ENCODE data around the gene OR52B4.
"Not testable (repeated sequence)": the region's sequence is repeated elsewhere in the genome, so short reads cannot be mapped to it uniquely, and the experiment has no call there.

OR52B4 gene

DNA sequence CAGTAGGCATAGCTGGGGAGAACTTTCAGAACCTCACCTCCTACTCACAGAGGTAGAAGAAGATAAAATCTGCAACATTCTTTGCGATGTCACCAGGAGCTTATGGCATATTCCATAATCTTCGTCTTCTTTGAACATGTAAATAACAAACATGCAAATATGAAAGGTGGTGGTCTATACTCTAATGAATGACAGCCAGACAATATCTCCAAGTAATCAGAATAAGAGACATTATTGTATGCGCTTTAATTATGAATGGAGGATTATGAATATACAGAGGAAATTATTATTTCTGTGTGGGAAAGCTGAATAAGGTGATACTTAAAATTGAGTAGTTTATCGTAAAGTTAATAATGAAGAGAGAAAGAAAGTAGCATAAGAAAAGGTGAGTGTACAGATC is at the start of gene OR52B4:
TSS of gene OR52B4 (minus strand) at position 101 of the 400 bp plus-strand sequence. CDS start at position 10, 91 bp downstream.
- Histone ChIP-seq H3K4me1 (ENCODE audit: insufficient read depth, low read length) (no peaks in the 10 kb centered on the region), H3K9me3 (ENCODE audit: insufficient read depth, low read length, severe bottlenecking) (no peaks in the 10 kb centered on the region), H3K36me3 (ENCODE audit: insufficient read depth, low read length) (no peaks in the 10 kb centered on the region), H3K4me2 (ENCODE audit: insufficient read depth, low read length) (no peak within 1 kb of the TSS), H3K9ac (ENCODE audit: low read depth, low read length) (no peak within 1 kb of the TSS), H2AFZ (ENCODE audit: low read depth, low read length) (no peak within 1 kb of the TSS), H3K79me2 (ENCODE audit: insufficient read depth, low read length) (no peaks in the 10 kb centered on the region), H3K27ac (ENCODE audit: low read length) (no peak within 1 kb of the TSS), H3K4me3 (ENCODE audit: low read depth in 1 of 2, low read length in 2 of 2) (no peak within 1 kb of the TSS), H3K27me3 (ENCODE audit: insufficient read depth, low read length, poor library complexity) (peaks cover 17% of the 10 kb centered on the region), H4K20me1 (ENCODE audit: insufficient read depth, low read length) (no peaks in the 10 kb centered on the region)
- TF ChIP-seq EZH2 (IDR thresholded peaks at IDR 0.05; ENCODE audit: borderline replicate concordance, low read depth, low read length, severe bottlenecking): no peak
- TF ChIP-seq, protein P1, sequence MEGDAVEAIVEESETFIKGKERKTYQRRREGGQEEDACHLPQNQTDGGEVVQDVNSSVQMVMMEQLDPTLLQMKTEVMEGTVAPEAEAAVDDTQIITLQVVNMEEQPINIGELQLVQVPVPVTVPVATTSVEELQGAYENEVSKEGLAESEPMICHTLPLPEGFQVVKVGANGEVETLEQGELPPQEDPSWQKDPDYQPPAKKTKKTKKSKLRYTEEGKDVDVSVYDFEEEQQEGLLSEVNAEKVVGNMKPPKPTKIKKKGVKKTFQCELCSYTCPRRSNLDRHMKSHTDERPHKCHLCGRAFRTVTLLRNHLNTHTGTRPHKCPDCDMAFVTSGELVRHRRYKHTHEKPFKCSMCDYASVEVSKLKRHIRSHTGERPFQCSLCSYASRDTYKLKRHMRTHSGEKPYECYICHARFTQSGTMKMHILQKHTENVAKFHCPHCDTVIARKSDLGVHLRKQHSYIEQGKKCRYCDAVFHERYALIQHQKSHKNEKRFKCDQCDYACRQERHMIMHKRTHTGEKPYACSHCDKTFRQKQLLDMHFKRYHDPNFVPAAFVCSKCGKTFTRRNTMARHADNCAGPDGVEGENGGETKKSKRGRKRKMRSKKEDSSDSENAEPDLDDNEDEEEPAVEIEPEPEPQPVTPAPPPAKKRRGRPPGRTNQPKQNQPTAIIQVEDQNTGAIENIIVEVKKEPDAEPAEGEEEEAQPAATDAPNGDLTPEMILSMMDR (IDR thresholded peaks at IDR 0.05; ENCODE audit: borderline replicate concordance, extremely low read depth, low read length, poor library complexity, severe bottlenecking): no peak
- ATAC-seq (ENCODE audit: insufficient read depth, low read depth): no peak
- no peak for DNase-seq

- no peak overlapping the region for H3K4me2 ChIP-seq (ENCODE audit: insufficient read depth, low read length)
- no peaks in the 10 kb centered on the region for H3K4me1 ChIP-seq (ENCODE audit: insufficient read depth, low read length)
- no peak for DNase-seq
Measured at GRCh38 chr11:4416816-4417215, 48.6 kb upstream of the OR52B4 start.

DNA sequence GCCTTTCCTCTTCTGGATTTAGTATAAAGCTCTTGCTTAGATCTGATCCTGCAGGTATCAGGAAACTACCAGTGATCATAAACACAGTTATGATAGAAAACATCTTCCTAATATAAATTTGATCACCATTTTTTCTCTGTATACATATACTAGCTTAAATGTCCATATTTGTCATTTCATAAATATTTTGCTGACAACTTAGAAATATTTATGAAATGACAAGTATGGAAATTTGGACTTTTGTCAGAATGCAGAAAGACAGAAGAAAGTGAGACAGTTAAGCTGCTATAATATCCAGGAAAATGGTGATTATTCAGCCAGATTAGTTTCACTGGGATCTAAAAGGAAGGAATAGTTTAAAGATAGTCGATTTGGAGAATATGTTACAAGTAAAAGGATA is 48.1 kb upstream of the OR52B4 start:
- Histone ChIP-seq H3K9me3 (ENCODE audit: insufficient read depth, low read length, severe bottlenecking) (no peaks in the 10 kb centered on the region), H3K4me1 (ENCODE audit: insufficient read depth, low read length) (no peaks in the 10 kb centered on the region), H3K79me2 (ENCODE audit: insufficient read depth, low read length) (no peaks in the 10 kb centered on the region), H4K20me1 (ENCODE audit: insufficient read depth, low read length) (no peaks in the 10 kb centered on the region), H3K4me3 (ENCODE audit: low read depth in 1 of 2, low read length in 2 of 2) (no peak overlapping the region), H3K27me3 (ENCODE audit: insufficient read depth, low read length, poor library complexity) (peaks cover 28% of the 10 kb centered on the region), H3K4me2 (ENCODE audit: insufficient read depth, low read length) (no peak overlapping the region), H2AFZ (ENCODE audit: low read depth, low read length) (no peak overlapping the region), H3K9ac (ENCODE audit: low read depth, low read length) (no peak overlapping the region), H3K27ac (ENCODE audit: low read length) (no peak overlapping the region), H3K36me3 (ENCODE audit: insufficient read depth, low read length) (no peaks in the 10 kb centered on the region)
- DNase-seq (no peak), ATAC-seq (ENCODE audit: insufficient read depth, low read depth) (no peak)
- no peak for TF ChIP-seq EZH2 (IDR thresholded peaks at IDR 0.05; ENCODE audit: borderline replicate concordance, low read depth, low read length, severe bottlenecking)
- TF ChIP-seq, protein P1 (IDR thresholded peaks at IDR 0.05; ENCODE audit: borderline replicate concordance, extremely low read depth, low read length, poor library complexity, severe bottlenecking): no peak

More at GRCh38 chr11:4416816-4417215, 48.6 kb upstream of the OR52B4 start:
- Histone ChIP-seq H3K79me2 (ENCODE audit: insufficient read depth, low read length) (no peaks in the 10 kb centered on the region), H3K9me3 (ENCODE audit: insufficient read depth, low read length, severe bottlenecking) (no peaks in the 10 kb centered on the region), H3K27me3 (ENCODE audit: insufficient read depth, low read length, poor library complexity) (peaks cover 27% of the 10 kb centered on the region), H3K27ac (ENCODE audit: low read length) (no peak overlapping the region), H4K20me1 (ENCODE audit: insufficient read depth, low read length) (no peaks in the 10 kb centered on the region), H3K36me3 (ENCODE audit: insufficient read depth, low read length) (no peaks in the 10 kb centered on the region), H3K9ac (ENCODE audit: low read depth, low read length) (no peak overlapping the region), H3K4me3 (ENCODE audit: low read depth in 1 of 2, low read length in 2 of 2) (no peak overlapping the region), H2AFZ (ENCODE audit: low read depth, low read length) (no peak overlapping the region)
- no peak for TF ChIP-seq EZH2 (IDR thresholded peaks at IDR 0.05; ENCODE audit: borderline replicate concordance, low read depth, low read length, severe bottlenecking)
- TF ChIP-seq, protein P1 (IDR thresholded peaks at IDR 0.05; ENCODE audit: borderline replicate concordance, extremely low read depth, low read length, poor library complexity, severe bottlenecking): no peak
- ATAC-seq (ENCODE audit: insufficient read depth, low read depth): no peak

DNA sequence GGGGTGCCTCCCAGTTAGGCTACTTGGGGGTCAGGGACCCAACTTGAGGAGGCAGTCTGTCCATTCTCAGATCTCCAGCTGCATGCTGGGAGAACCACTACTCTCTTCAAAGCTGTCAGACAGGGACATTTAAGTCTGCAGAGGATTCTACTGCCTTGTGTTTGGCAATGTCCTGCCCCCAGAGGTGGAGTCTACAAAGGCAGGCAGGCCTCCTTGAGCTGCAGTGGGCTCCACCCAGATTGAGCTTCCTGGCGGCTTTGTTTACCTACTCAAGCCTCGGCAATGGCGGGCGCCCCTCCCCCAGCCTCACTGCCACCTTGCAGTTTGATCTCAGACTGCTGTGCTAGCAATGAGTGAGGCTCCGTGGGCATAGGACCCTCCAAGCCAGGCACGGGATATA is 38.0 kb upstream of the OR52B4 start:
- H3K4me2 ChIP-seq (ENCODE audit: insufficient read depth, low read length); H4K20me1 ChIP-seq (ENCODE audit: insufficient read depth, low read length); H3K27ac ChIP-seq (ENCODE audit: low read length); H3K9ac ChIP-seq (ENCODE audit: low read depth, low read length); H3K27me3 ChIP-seq (ENCODE audit: insufficient read depth, low read length, poor library complexity); H3K36me3 ChIP-seq (ENCODE audit: insufficient read depth, low read length); DNase-seq; H2AFZ ChIP-seq (ENCODE audit: low read depth, low read length); H3K4me3 ChIP-seq (ENCODE audit: low read depth in 1 of 2, low read length in 2 of 2); H3K9me3 ChIP-seq (ENCODE audit: insufficient read depth, low read length, severe bottlenecking); H3K79me2 ChIP-seq (ENCODE audit: insufficient read depth, low read length); H3K4me1 ChIP-seq (ENCODE audit: insufficient read depth, low read length); ATAC-seq (ENCODE audit: insufficient read depth, low read depth): not testable (repeated sequence)
